Activated T-cell treated with anti-CD3 and anti-CD28 coated beads, Interleukin-2, amount 50 U/mL, for 72 hours (primary cell): ENCODE results near the gene AMOTL2. TPM values are rescaled to one million over a fixed set of nuclear protein-coding genes. Genes with fewer than 3 reads are reported as not detected.
A peak's percentile ranks its signal among the peaks of the same experiment; 100 is the strongest.

ENCODE experiments used
- ATAC-seq, 2 donors: fragments of 150-1000 bp; cut with Tn5 transposase; replicated peaks in 1 of 2; 2 replicates each; pipeline ENCODE4 v1.10.0; 2021; ENCODE audit warnings: moderate library complexity in 2 of 2, mild to moderate bottlenecking in 1 of 2
- DNase-seq, 2 donors: peaks; one replicate each; pipeline ENCODE4 v3.0.0; 2021 to 2022; ENCODE audit warnings: mixed read lengths in 1 of 2
- H3K27ac Mint-ChIP-seq: one replicate; pipeline ENCODE4 v1.8.0; 2022; ENCODE audit warnings: mild to moderate bottlenecking, moderate library complexity, mixed read lengths
- H3K27me3 Mint-ChIP-seq: one replicate; pipeline ENCODE4 v1.8.0; 2022; ENCODE audit warnings: low read depth, mixed read lengths
- H3K36me3 Mint-ChIP-seq, 2 donors: one replicate each; pipeline ENCODE4 v1.8.0; 2022; ENCODE audit warnings: mixed read lengths in 2 of 2, mild to moderate bottlenecking in 1 of 2; ENCODE audit not compliant: insufficient read depth in 2 of 2
- H3K4me1 Mint-ChIP-seq: one replicate; pipeline ENCODE4 v1.8.0; 2022; ENCODE audit warnings: low read depth, mixed read lengths
- H3K4me3 Mint-ChIP-seq, 2 donors: one replicate each; pipeline ENCODE4 v1.8.0; 2022; ENCODE audit warnings: mild to moderate bottlenecking in 2 of 2, mixed read lengths in 2 of 2, moderate library complexity in 2 of 2
- H3K9me3 Mint-ChIP-seq, 2 donors: one replicate each; pipeline ENCODE4 v1.8.0; 2022; ENCODE audit warnings: mixed read lengths in 2 of 2
- total RNA-seq, 2 donors: library from RNA; stranded (reverse); gene quantifications; one replicate each; pipeline ENCODE4 v1.2.3, GENCODE V29; 2022

AMOTL2 gene
- total RNA-seq: under 1 TPM in 1 of 2 donors, not detected in 1; 0.07 TPM

GRCh38 chr3:134374105-134374790 lies at the start of gene AMOTL2:
Gene AMOTL2, minus strand, starts transcription at chr3:134374447. Its CDS starts 3,014 bp downstream, at chr3:134371433.
- H3K27ac Mint-ChIP-seq: no peak within 1 kb of the TSS
- no peaks in the 10 kb centered on the region for H3K9me3 Mint-ChIP-seq
- H3K4me3 Mint-ChIP-seq: peak within 1 kb of the TSS; percentile 71 to 87
- ATAC-seq (peak; percentile 68 to 72), DNase-seq (peak; percentile 23 to 26)
- peaks cover 26% of the 10 kb centered on the region for H3K4me1 Mint-ChIP-seq
- peaks cover 60% of the 10 kb centered on the region for H3K27me3 Mint-ChIP-seq
- peaks cover 0 to 1% of the 10 kb centered on the region in 2 donors for H3K36me3 Mint-ChIP-seq

DNA sequence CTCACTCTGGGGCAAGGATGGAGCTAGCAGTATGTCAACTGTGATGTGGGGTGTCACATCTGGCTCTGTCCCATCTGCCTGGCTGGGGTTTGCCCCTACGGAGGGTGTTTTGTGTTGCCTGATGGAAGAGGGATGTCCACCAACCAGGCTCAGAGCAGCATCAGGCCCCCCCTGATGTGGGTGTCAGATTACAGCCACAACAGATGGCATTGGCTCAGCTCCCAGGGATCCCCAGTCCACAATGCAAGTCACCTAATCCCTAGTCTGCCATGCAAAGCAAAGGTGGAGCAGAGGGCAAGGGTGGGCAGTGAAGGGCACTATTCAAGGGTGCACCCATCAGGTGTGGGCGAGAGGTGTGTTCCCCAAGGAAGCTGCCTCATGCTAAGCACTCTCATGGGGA lies 48.9 kb upstream of the AMOTL2 start:
- Mint-ChIP-seq H3K27me3 (no peaks in the 10 kb centered on the region), H3K4me1 (no peaks in the 10 kb centered on the region), H3K36me3 (no peaks in the 10 kb centered on the region), H3K27ac (no peak overlapping the region), H3K9me3 (no peaks in the 10 kb centered on the region), H3K4me3 (no peak overlapping the region)
- ATAC-seq (no peak), DNase-seq (no peak)

DNA sequence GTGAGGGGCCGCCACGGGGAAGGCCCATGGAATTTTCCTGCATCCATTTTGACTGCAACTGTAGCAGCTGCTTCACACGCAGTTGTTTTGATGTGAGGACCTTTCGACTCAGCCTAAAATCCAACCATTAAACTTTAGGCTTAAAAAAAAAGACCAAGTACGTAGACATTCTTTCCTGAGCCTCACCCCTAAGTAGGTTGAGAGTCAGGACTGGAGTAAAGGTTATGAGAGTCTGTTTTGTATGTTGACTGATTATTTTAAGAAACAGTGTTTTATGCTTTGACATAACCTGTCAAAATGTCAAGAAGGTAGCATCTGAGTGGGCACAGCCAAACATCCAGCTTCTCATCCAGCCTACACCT lies 45.7 kb upstream of the AMOTL2 start:
- H3K27ac Mint-ChIP-seq: no peak overlapping the region
- H3K9me3 Mint-ChIP-seq: no peaks in the 10 kb centered on the region
- DNase-seq (no peak), ATAC-seq (no peak)
- no peaks in the 10 kb centered on the region for H3K4me1 Mint-ChIP-seq
- H3K27me3 Mint-ChIP-seq: no peaks in the 10 kb centered on the region
- H3K4me3 Mint-ChIP-seq: no peak overlapping the region
- H3K36me3 Mint-ChIP-seq: no peaks in the 10 kb centered on the region

DNA sequence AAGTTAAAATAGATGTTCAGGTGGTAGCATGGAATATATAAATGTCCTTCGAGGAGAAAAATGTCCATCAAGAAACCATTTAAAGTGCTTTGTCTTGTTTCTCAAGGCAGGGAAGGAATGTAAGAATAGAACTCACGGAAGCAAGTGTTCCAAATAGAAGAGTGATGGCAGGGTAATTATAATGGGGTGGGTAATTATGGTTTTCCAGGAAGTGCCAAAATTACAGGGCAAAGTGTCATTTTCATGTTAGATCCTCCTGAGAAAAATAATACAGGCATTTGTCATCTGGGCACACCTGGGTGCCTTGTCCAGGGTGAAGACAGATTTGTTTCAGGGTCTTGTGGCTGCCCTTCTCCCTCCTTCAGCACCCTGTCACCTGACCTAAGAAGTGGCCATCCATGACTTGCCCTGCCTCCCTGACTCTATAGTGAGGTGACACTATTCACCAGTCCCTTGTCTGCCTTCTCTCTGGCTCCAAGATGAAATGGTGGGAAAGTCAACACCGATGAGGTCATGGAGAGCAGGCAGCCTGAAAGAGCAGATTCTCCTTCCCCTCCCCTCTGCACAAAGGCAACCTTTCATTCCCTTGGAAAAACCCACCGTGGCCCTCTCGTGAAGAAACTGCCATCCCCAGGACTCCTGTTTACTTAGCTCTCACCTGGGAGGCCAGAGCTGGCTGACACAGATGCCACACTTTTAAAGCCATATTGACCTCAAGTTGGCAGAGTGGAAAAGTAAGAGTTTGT lies 45.1 kb upstream of the AMOTL2 start:
- DNase-seq (no peak), ATAC-seq (no peak)
- H3K36me3 Mint-ChIP-seq: no peaks in the 10 kb centered on the region
- H3K4me3 Mint-ChIP-seq: no peak overlapping the region
- H3K9me3 Mint-ChIP-seq: no peaks in the 10 kb centered on the region
- no peaks in the 10 kb centered on the region for H3K4me1 Mint-ChIP-seq
- no peaks in the 10 kb centered on the region for H3K27me3 Mint-ChIP-seq
- H3K27ac Mint-ChIP-seq: no peak overlapping the region

- Mint-ChIP-seq H3K27ac (no peak overlapping the region), H3K27me3 (peaks cover 65% of the 10 kb centered on the region), H3K4me3 (no peak overlapping the region), H3K9me3 (no peaks in the 10 kb centered on the region), H3K4me1 (no peaks in the 10 kb centered on the region), H3K36me3 (no peaks in the 10 kb centered on the region)
- ATAC-seq (no peak), DNase-seq (no peak)
These were observed 34.8 kb upstream of the AMOTL2 start for GRCh38 chr3:134409041-134409440.

DNA sequence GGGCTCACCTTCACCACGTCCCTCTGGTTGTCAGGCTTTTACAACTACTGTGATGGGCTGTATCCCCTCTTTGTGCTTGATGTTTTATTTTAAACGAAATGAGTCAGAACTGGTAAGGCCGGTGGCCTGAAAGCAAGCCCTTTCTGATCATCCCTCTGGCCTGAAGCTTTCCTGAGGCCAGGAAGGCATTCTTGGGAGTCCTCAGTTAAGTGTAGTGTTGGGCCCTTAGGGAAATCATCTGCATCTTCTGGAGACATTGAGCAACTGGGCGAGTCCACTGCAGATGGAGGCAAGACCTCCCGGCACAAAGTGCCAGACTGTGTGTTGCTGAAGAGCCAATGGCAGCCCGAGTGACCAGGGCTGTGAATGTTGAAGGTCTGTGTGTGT lies 33.0 kb upstream of the AMOTL2 start:
- H3K9me3 Mint-ChIP-seq: peaks cover 0 to 5% of the 10 kb centered on the region in 2 donors
- H3K4me3 Mint-ChIP-seq: no peak overlapping the region
- H3K36me3 Mint-ChIP-seq: peaks cover 0 to 2% of the 10 kb centered on the region in 2 donors
- no peaks in the 10 kb centered on the region for H3K4me1 Mint-ChIP-seq
- H3K27ac Mint-ChIP-seq: no peak overlapping the region
- ATAC-seq (no peak), DNase-seq (no peak)
- peaks cover 75% of the 10 kb centered on the region for H3K27me3 Mint-ChIP-seq

GRCh38 chr3:134406331-134407238 lies 32.3 kb upstream of the AMOTL2 start:
- DNase-seq (no peak), ATAC-seq (no peak)
- Mint-ChIP-seq H3K4me3 (peak overlapping the region; percentile 44 to 51), H3K9me3 (peaks cover 3 to 9% of the 10 kb centered on the region in 2 donors), H3K27ac (no peak overlapping the region), H3K36me3 (peaks cover 0 to 2% of the 10 kb centered on the region in 2 donors), H3K4me1 (no peaks in the 10 kb centered on the region), H3K27me3 (peaks cover 68% of the 10 kb centered on the region)

GRCh38 chr3:134404366-134404885 lies 30.2 kb upstream of the AMOTL2 start:
- Mint-ChIP-seq H3K4me1 (no peaks in the 10 kb centered on the region), H3K9me3 (peaks cover 3 to 9% of the 10 kb centered on the region in 2 donors), H3K27ac (no peak overlapping the region), H3K4me3 (no peak overlapping the region), H3K27me3 (peaks cover 80% of the 10 kb centered on the region), H3K36me3 (peaks cover 0 to 2% of the 10 kb centered on the region in 2 donors)
- ATAC-seq: no peak
- DNase-seq: no peak

- no peak for ATAC-seq
- no peaks in the 10 kb centered on the region for H3K36me3 Mint-ChIP-seq
- H3K4me1 Mint-ChIP-seq: no peaks in the 10 kb centered on the region
- H3K27me3 Mint-ChIP-seq: peaks cover 40% of the 10 kb centered on the region
- H3K9me3 Mint-ChIP-seq: peaks cover 3 to 6% of the 10 kb centered on the region in 2 donors
- no peak overlapping the region for H3K27ac Mint-ChIP-seq
- DNase-seq: no peak
- no peak overlapping the region for H3K4me3 Mint-ChIP-seq
These were observed 23.5 kb upstream of the AMOTL2 start for GRCh38 chr3:134397755-134398154.

GRCh38 chr3:134395103-134395502 lies 20.9 kb upstream of the AMOTL2 start:
- Mint-ChIP-seq H3K36me3 (no peaks in the 10 kb centered on the region), H3K4me3 (no peak overlapping the region), H3K9me3 (peaks cover 0 to under 1% of the 10 kb centered on the region in 2 donors), H3K4me1 (no peaks in the 10 kb centered on the region), H3K27ac (no peak overlapping the region), H3K27me3 (peaks cover 30% of the 10 kb centered on the region)
- ATAC-seq (no peak), DNase-seq (no peak)

DNA sequence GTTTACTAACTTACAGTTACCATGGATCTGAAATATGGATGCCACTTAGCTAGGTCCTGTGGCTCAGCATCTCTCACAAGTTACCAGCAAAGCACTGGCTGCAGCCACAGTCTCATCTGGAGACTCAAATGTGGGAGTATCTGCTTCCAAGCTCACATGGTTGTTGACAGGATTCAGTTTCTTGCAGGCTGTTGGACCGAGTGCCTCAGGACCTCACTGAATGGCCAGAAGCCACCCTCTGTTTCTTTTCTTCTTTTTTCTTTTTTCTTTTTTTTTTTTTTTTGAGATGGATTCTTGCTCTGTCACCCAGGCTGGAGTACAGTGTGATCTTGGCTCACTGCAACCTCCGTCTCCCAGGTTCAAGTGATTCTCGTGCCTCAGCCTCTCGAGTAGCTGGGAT lies 20.1 kb upstream of the AMOTL2 start:
- Mint-ChIP-seq H3K9me3 (peaks cover 0 to 2% of the 10 kb centered on the region in 2 donors), H3K27me3 (peaks cover 26% of the 10 kb centered on the region), H3K36me3 (no peaks in the 10 kb centered on the region), H3K4me3 (no peak overlapping the region), H3K4me1 (no peaks in the 10 kb centered on the region), H3K27ac (no peak overlapping the region)
- ATAC-seq (no peak), DNase-seq (no peak)

DNA sequence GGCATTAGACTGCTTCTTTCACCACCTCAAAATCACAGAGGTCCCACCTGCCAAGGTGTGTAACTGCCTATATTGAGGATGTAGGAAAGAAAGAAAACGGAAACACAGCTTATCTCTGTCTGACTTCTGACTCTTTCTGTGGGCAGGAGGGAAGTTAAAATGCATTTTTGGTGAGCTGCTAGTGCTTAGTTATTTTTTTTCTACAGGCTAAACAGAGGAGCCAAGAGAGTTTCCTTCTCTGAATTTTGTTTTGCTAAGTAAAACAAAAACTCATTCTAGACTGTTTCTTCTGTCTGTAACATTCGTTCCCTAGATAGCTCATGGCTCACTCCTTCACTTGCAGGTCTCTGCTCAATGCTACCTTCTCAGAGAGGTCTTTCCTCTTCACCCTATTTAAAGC lies 18.8 kb upstream of the AMOTL2 start:
- ATAC-seq: no peak
- no peak overlapping the region for H3K27ac Mint-ChIP-seq
- no peak for DNase-seq
- H3K9me3 Mint-ChIP-seq: peaks cover 0 to 2% of the 10 kb centered on the region in 2 donors
- peaks cover 24% of the 10 kb centered on the region for H3K27me3 Mint-ChIP-seq
- H3K4me1 Mint-ChIP-seq: no peaks in the 10 kb centered on the region
- no peaks in the 10 kb centered on the region for H3K36me3 Mint-ChIP-seq
- H3K4me3 Mint-ChIP-seq: no peak overlapping the region
